H9 (cell line): ENCODE measurements around the gene ACAP1. TPM values are rescaled to one million over a fixed set of nuclear protein-coding genes. Genes with fewer than 3 reads are reported as not detected.

ENCODE experiments used
- DNase-seq: peaks from one replicate; pipeline ENCODE4 v3.0.0-alpha.2; 2017
- H2AFZ ChIP-seq: one replicate; pipeline ENCODE4 v1.6.1; 2013; ENCODE audit warnings: mild to moderate bottlenecking, low read length, control low read depth, moderate library complexity
- H2AK5ac ChIP-seq: 2 replicates; pipeline ENCODE4 v1.6.1; 2013; ENCODE audit warnings: low read length, control low read depth, mixed read lengths; ENCODE audit not compliant: insufficient read length
- H2BK120ac ChIP-seq: one replicate; pipeline ENCODE4 v1.6.1; 2013; ENCODE audit warnings: low read depth, mild to moderate bottlenecking, low read length, control low read depth, inconsistent platforms; ENCODE audit not compliant: poor library complexity, severe bottlenecking
- H2BK12ac ChIP-seq: 2 replicates; pipeline ENCODE4 v1.6.1; 2013; ENCODE audit warnings: low read length, control low read depth, mixed read lengths, low read depth; ENCODE audit not compliant: insufficient read length
- H2BK15ac ChIP-seq: 2 replicates; pipeline ENCODE4 v1.6.1; 2013; ENCODE audit warnings: low read depth, low read length, control low read depth
- H2BK20ac ChIP-seq: one replicate; pipeline ENCODE4 v1.6.1; 2013; ENCODE audit warnings: low read depth, mild to moderate bottlenecking, low read length, control low read depth, inconsistent platforms; ENCODE audit not compliant: poor library complexity, severe bottlenecking
- H2BK5ac ChIP-seq: 2 replicates; pipeline ENCODE4 v1.6.1; 2013; ENCODE audit warnings: low read length, control low read depth, mixed read lengths; ENCODE audit not compliant: insufficient read length
- H3K14ac ChIP-seq: 2 replicates; pipeline ENCODE4 v1.6.1; 2013; ENCODE audit warnings: low read length, control low read depth; ENCODE audit not compliant: insufficient read depth
- H3K18ac ChIP-seq: 2 replicates; pipeline ENCODE4 v1.6.1; 2013; ENCODE audit warnings: low read depth, mild to moderate bottlenecking, mixed read lengths, low read length, control low read depth; ENCODE audit not compliant: insufficient read length
- H3K23ac ChIP-seq: 2 replicates; pipeline ENCODE4 v1.6.1; 2013; ENCODE audit warnings: low read length, control low read depth, mixed read lengths, low read depth; ENCODE audit not compliant: insufficient read length
- H3K23me2 ChIP-seq: 2 replicates; pipeline ENCODE4 v1.6.1; 2013; ENCODE audit warnings: low read depth, mild to moderate bottlenecking, mixed read lengths, low read length, control low read depth; ENCODE audit not compliant: insufficient read length, poor library complexity, severe bottlenecking
- H3K27ac ChIP-seq: 2 replicates; pipeline ENCODE4 v1.5.1; 2013; ENCODE audit warnings: low read length, control low read depth, mixed read lengths, low read depth; ENCODE audit not compliant: insufficient read length
- H3K27me3 ChIP-seq: 2 replicates; pipeline ENCODE4 v1.6.1; 2013; ENCODE audit warnings: low read length, control low read depth, inconsistent platforms; ENCODE audit not compliant: insufficient read depth
- H3K4ac ChIP-seq: 2 replicates; pipeline ENCODE4 v1.6.1; 2013; ENCODE audit warnings: low read depth, mild to moderate bottlenecking, control low read depth, inconsistent platforms, low read length, moderate library complexity
- H3K4me1 ChIP-seq: 2 replicates; pipeline ENCODE4 v1.6.1; 2013; ENCODE audit warnings: low read length, control low read depth, inconsistent platforms; ENCODE audit not compliant: insufficient read depth
- H3K4me2 ChIP-seq: 2 replicates; pipeline ENCODE4 v1.6.1; 2013; ENCODE audit warnings: low read length, control low read depth, mixed read lengths; ENCODE audit not compliant: insufficient read length, insufficient read depth
- H3K56ac ChIP-seq: 2 replicates; pipeline ENCODE4 v1.6.1; 2013; ENCODE audit warnings: low read depth, mild to moderate bottlenecking, mixed read lengths, low read length, control low read depth; ENCODE audit not compliant: insufficient read length
- H3K79me1 ChIP-seq: 2 replicates; pipeline ENCODE4 v1.6.1; 2013; ENCODE audit warnings: low read depth, mild to moderate bottlenecking, moderate library complexity, low read length, control low read depth, inconsistent platforms; ENCODE audit not compliant: insufficient read depth, poor library complexity, severe bottlenecking
- H3K79me2 ChIP-seq: 2 replicates; pipeline ENCODE4 v1.6.1; 2013; ENCODE audit warnings: low read length, control low read depth, inconsistent platforms; ENCODE audit not compliant: insufficient read depth
- H3K9ac ChIP-seq: 2 replicates; pipeline ENCODE4 v1.6.1; 2013; ENCODE audit warnings: low read length, control low read depth, mixed read lengths; ENCODE audit not compliant: insufficient read length; ENCODE audit errors: extremely low read depth
- H3K9me3 ChIP-seq: one replicate; pipeline ENCODE4 v1.6.1; 2013; ENCODE audit warnings: low read depth, low read length, inconsistent platforms; ENCODE audit not compliant: control insufficient read depth
- H3T11ph ChIP-seq: one replicate; pipeline ENCODE4 v1.6.1; 2013; ENCODE audit warnings: mild to moderate bottlenecking, low read length, control low read depth, inconsistent platforms
- H4K20me1 ChIP-seq: one replicate; pipeline ENCODE4 v1.6.1; 2013; ENCODE audit not compliant: control insufficient read depth, insufficient read length, insufficient read depth
- H4K5ac ChIP-seq: 2 replicates; pipeline ENCODE4 v1.6.1; 2013; ENCODE audit warnings: low read depth, mild to moderate bottlenecking, mixed read lengths, low read length, control low read depth; ENCODE audit not compliant: insufficient read length
- H4K8ac ChIP-seq: replicated peaks from 2 replicates; pipeline ENCODE4 v1.6.1; 2013; ENCODE audit warnings: low read length, control low read depth, mixed read lengths, low read depth; ENCODE audit not compliant: insufficient read length
- H4K91ac ChIP-seq: 2 replicates; pipeline ENCODE4 v1.6.1; 2013; ENCODE audit warnings: low read depth, mild to moderate bottlenecking, moderate library complexity, mixed read lengths, low read length, control low read depth; ENCODE audit not compliant: insufficient read length
- H3K27ac Mint-ChIP-seq, 3 experiments: 2 replicates in 2 of 3; 3 replicates in 1 of 3; pipeline ENCODE4 v1.8.0; 2020 to 2021; ENCODE audit warnings: mixed read lengths in 3 of 3, mild to moderate bottlenecking in 1 of 3, moderate library complexity in 1 of 3
- H3K27me3 Mint-ChIP-seq: 2 replicates; pipeline ENCODE4 v1.8.0; 2021; ENCODE audit warnings: low read depth, mild to moderate bottlenecking, moderate library complexity, mixed read lengths
- H3K36me3 Mint-ChIP-seq, 3 experiments: 2 replicates in 2 of 3; 3 replicates in 1 of 3; pipeline ENCODE4 v1.8.0; 2020 to 2021; ENCODE audit warnings: low read depth in 3 of 3, mixed read lengths in 3 of 3; ENCODE audit not compliant: insufficient read depth in 1 of 3
- H3K4me1 Mint-ChIP-seq, 2 experiments: 2 replicates each; pipeline ENCODE4 v1.8.0; 2020; ENCODE audit warnings: mixed read lengths in 2 of 2
- H3K4me3 Mint-ChIP-seq, 2 experiments: 2 replicates in 1 of 2; 3 replicates in 1 of 2; pipeline ENCODE4 v1.8.0; 2020 to 2021; ENCODE audit warnings: mild to moderate bottlenecking in 2 of 2, mixed read lengths in 2 of 2, moderate library complexity in 1 of 2
- H3K9me3 Mint-ChIP-seq, 2 experiments: 2 replicates in 1 of 2; 3 replicates in 1 of 2; pipeline ENCODE4 v1.8.0; 2020; ENCODE audit warnings: mild to moderate bottlenecking in 2 of 2, mixed read lengths in 2 of 2, moderate library complexity in 1 of 2
- CTCF ChIP-seq: fragments of 200-600 bp; sonication (generic); conservative IDR thresholded peaks from 3 replicates; pipeline ENCODE4 v1.8.0; 2021; ENCODE audit warnings: antibody characterized with exemption, mild to moderate bottlenecking
- WGBS: extraction: QIAGEN DNeasy Blood & Tissue Kit; methylation state at CpG from one replicate; pipeline ENCODE4 v1.1.7; 2013; ENCODE audit warnings: missing lambda C conversion rate, low lambda C conversion rate, mixed read lengths; ENCODE audit not compliant: insufficient read length; ENCODE audit errors: extremely low coverage; 5-methylcytosine and 5-hydroxymethylcytosine counted together
- total RNA-seq: library from RNA; stranded (reverse); gene quantifications from 2 replicates; pipeline ENCODE4 v1.2.1, GENCODE V29; 2021

Gene ACAP1
- total RNA-seq, 1 experiment from 2014 or later = 18.2 TPM

- Histone ChIP-seq H3K18ac (no peak overlapping the region), H3K23me2 (peaks cover 4% of the 10 kb centered on the region), H3K27me3 (peaks cover 2% of the 10 kb centered on the region), H3K79me1 (no peaks in the 10 kb centered on the region), H3K4ac (no peak overlapping the region), H3K9me3 (no peaks in the 10 kb centered on the region), H4K8ac (no peak overlapping the region), H2BK20ac (no peak overlapping the region), H3K4me1 (peaks cover 2% of the 10 kb centered on the region; the same call in 1 of the 2 replicates), H4K5ac (no peak overlapping the region), H2BK5ac (no peak overlapping the region), H2BK12ac (no peak overlapping the region), H2AK5ac (no peak overlapping the region), H3K9ac (no peak overlapping the region), H2BK15ac (no peak overlapping the region), H2AFZ (no peak overlapping the region), H4K20me1 (no peaks in the 10 kb centered on the region), H3K23ac (no peak overlapping the region), H3K14ac (no peak overlapping the region), H4K91ac (no peak overlapping the region), H3K27ac (no peak overlapping the region), H3K56ac (no peak overlapping the region), H3K79me2 (no peaks in the 10 kb centered on the region), H3T11ph (no peak overlapping the region), H3K4me2 (no peak overlapping the region), H2BK120ac (no peak overlapping the region)
- Mint-ChIP-seq H3K4me1 (peaks cover 11 to 20% of the 10 kb centered on the region in 2 experiments), H3K27me3 (peaks cover 33% of the 10 kb centered on the region), H3K4me3 (peak overlapping the region in 1 of 2 experiments; percentile 50; a peak in 1 of 5 replicates), H3K36me3 (peaks cover 3 to 22% (median 11%) of the 10 kb centered on the region in 3 experiments; a peak in 5 of 7 replicates), H3K27ac (no peak overlapping the region), H3K9me3 (no peaks in the 10 kb centered on the region; a peak in 1 of 5 replicates)
- no peak for DNase-seq
- no CpG with 5 or more reads among the region's 19 CpGs for WGBS
- TF ChIP-seq CTCF = no peak
Observed at GRCh38 chr17:7290166-7290565, 46.2 kb upstream of the ACAP1 start.
